SU-DHL-6 (cell line): ENCODE data around the gene TNNT2.
A peak's percentile ranks its signal among the peaks of the same experiment; 100 is the strongest.

Experiments
- H2AFZ ChIP-seq: fragments of 200-600 bp; sonication (generic); 2 replicates; pipeline ENCODE4 v1.6.1; 2014; ENCODE audit warnings: low read depth, mild to moderate bottlenecking, moderate library complexity, mixed read lengths, antibody characterized with exemption, low read length; ENCODE audit not compliant: severe bottlenecking
- H3F3A ChIP-seq: fragments of 200-600 bp; shearing (Covaris generic); 2 replicates; pipeline ENCODE4 v1.6.0; 2016; ENCODE audit warnings: antibody characterized with exemption, mild to moderate bottlenecking; ENCODE audit not compliant: insufficient read depth
- H3K27ac ChIP-seq: fragments of 200-600 bp; sonication (generic); 2 replicates; pipeline ENCODE4 v1.5.1; 2016; ENCODE audit warnings: low read depth, mild to moderate bottlenecking, low read length, moderate library complexity, mixed read lengths
- H3K27me3 ChIP-seq: fragments of 200-600 bp; sonication (generic), shearing (Covaris generic); 2 replicates; pipeline ENCODE4 v1.6.0; 2014; ENCODE audit warnings: mild to moderate bottlenecking, low read length
- H3K36me3 ChIP-seq: fragments of 200-600 bp; sonication (generic); 2 replicates; pipeline ENCODE4 v1.6.1; 2014; ENCODE audit warnings: mild to moderate bottlenecking, low read length, mixed read lengths
- H3K4me2 ChIP-seq: fragments of 300-600, 200-600 bp; shearing (Covaris generic), sonication (generic); 2 replicates; pipeline ENCODE4 v1.6.0; 2014; ENCODE audit warnings: low read length, low read depth, mild to moderate bottlenecking; ENCODE audit not compliant: poor library complexity, severe bottlenecking
- H3K4me3 ChIP-seq: fragments of 200-600 bp; sonication (generic); 2 replicates; pipeline ENCODE4 v1.5.1; 2014; ENCODE audit warnings: antibody characterized with exemption, low read length, mild to moderate bottlenecking, mixed read lengths; ENCODE audit not compliant: insufficient read depth, poor library complexity, severe bottlenecking
- H3K79me2 ChIP-seq: fragments of 200-600 bp; sonication (generic); 2 replicates; pipeline ENCODE4 v1.6.1; 2014; ENCODE audit warnings: mild to moderate bottlenecking, low read length, moderate library complexity; ENCODE audit not compliant: insufficient read depth
- H3K9ac ChIP-seq: fragments of 200-600 bp; sonication (generic); 2 replicates; pipeline ENCODE4 v1.7.0; 2014; ENCODE audit warnings: mild to moderate bottlenecking, low read length
- H3K9me2 ChIP-seq: fragments of 200-600 bp; sonication (generic); replicated peaks from 2 replicates; pipeline ENCODE4 v1.6.1; 2014; ENCODE audit warnings: low read length; ENCODE audit not compliant: insufficient read depth
- H3K9me3 ChIP-seq: fragments of 200-600 bp; sonication (generic); 2 replicates; pipeline ENCODE4 v1.6.1; 2014; ENCODE audit warnings: low read length, mixed read lengths; ENCODE audit not compliant: insufficient read depth
- H4K20me1 ChIP-seq: fragments of 200-600 bp; sonication (generic); 2 replicates; pipeline ENCODE4 v1.6.1; 2014; ENCODE audit warnings: low read depth, mild to moderate bottlenecking, antibody characterized with exemption, low read length, moderate library complexity, mixed read lengths
- CTCF ChIP-seq: fragments of 200-600 bp; sonication (generic); IDR thresholded peaks from one replicate; pipeline ENCODE4 v1.5.1; 2017; ENCODE audit warnings: antibody characterized with exemption, mild to moderate bottlenecking, low read length, moderate library complexity; ENCODE audit not compliant: insufficient read depth, poor library complexity, severe bottlenecking
- EZH2phosphoT487 ChIP-seq: fragments of 200-600 bp; sonication (generic), shearing (Covaris generic); conservative IDR thresholded peaks from 2 replicates; pipeline ENCODE4 v1.6.1; 2018; ENCODE audit warnings: mild to moderate bottlenecking, antibody characterized with exemption, low read length, moderate library complexity, mixed read lengths

TNNT2 gene

DNA sequence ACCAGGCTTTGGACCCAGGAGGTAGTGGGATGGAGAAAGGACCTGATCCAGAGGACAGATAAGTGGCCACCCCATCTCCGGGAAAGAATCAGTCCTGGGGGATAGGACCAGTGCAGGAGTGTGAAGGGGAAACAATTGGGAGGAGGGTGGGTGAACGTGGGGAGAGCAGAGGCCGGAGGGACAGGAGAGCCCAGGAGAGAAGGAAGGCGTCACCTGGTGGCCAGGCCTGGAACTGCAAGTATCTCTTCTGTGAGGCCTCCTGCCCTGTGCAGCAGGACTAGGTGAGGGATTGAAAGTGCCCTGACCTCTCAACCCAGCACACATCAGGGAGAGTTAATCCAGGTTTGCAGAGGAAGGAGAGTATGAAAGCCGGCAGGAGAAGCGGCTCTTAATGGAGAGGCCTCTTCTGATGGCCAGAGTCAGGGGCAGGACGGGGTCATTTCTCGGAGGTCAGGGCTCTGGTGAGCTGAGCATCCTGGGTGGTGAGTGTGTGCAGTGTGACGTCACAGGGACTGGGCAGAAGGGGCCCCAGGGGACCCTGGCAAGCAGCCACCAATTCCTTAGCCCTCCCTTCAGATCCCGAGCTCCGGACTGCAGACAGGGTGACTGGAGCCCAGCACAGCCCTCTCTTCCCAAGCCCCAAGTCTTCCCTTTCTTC is 30.8 kb upstream of the TNNT2 start:
- no peaks in the 10 kb centered on the region for H3K79me2 ChIP-seq
- H3K4me2 ChIP-seq: no peak overlapping the region
- H4K20me1 ChIP-seq: no peaks in the 10 kb centered on the region
- no peaks in the 10 kb centered on the region for H3F3A ChIP-seq
- no peak overlapping the region for H3K27ac ChIP-seq
- no peaks in the 10 kb centered on the region for H3K27me3 ChIP-seq
- no peak overlapping the region for H3K9ac ChIP-seq
- H3K4me3 ChIP-seq: no peak overlapping the region
- H3K9me3 ChIP-seq: no peaks in the 10 kb centered on the region
- TF ChIP-seq EZH2phosphoT487 (no peak), CTCF (peak; percentile 71)
- no peaks in the 10 kb centered on the region for H3K36me3 ChIP-seq
- no peaks in the 10 kb centered on the region for H3K9me2 ChIP-seq
- H2AFZ ChIP-seq: no peak overlapping the region

- no peaks in the 10 kb centered on the region for H4K20me1 ChIP-seq
- H3F3A ChIP-seq: no peaks in the 10 kb centered on the region
- H3K4me2 ChIP-seq: no peak overlapping the region
- H3K9ac ChIP-seq: no peak overlapping the region
- TF ChIP-seq CTCF: no peak
- H3K27ac ChIP-seq: no peak overlapping the region
- H3K27me3 ChIP-seq: no peaks in the 10 kb centered on the region
- no peaks in the 10 kb centered on the region for H3K9me2 ChIP-seq
- H3K4me3 ChIP-seq: no peak overlapping the region
- no peaks in the 10 kb centered on the region for H3K9me3 ChIP-seq
- no peak overlapping the region for H2AFZ ChIP-seq
- H3K36me3 ChIP-seq: no peaks in the 10 kb centered on the region
- H3K79me2 ChIP-seq: no peaks in the 10 kb centered on the region
Measured at GRCh38 chr1:201406831-201407406, 29.4 kb upstream of the TNNT2 start.

DNA sequence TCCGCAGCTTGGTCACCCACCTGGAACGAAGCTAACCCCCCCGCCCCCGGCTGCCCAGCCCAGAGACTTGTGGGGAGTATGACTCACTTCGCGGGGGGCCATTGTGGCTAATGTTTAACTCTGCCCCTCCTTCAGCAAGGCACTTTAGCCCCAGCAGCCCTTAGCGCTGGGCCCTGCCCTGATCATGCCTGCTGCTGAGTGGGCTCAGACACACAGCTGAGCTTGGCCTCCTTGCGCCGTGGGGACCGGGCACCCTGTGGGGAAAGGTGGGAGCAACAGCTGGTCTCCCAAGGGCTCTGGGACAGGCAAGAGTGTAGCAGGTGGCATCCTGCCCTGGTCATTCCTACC is 28.0 kb upstream of the TNNT2 start:
- no peaks in the 10 kb centered on the region for H3K9me3 ChIP-seq
- no peaks in the 10 kb centered on the region for H3F3A ChIP-seq
- no peaks in the 10 kb centered on the region for H3K36me3 ChIP-seq
- H3K9me2 ChIP-seq: no peaks in the 10 kb centered on the region
- no peak overlapping the region for H3K4me2 ChIP-seq
- no peak overlapping the region for H2AFZ ChIP-seq
- H4K20me1 ChIP-seq: no peaks in the 10 kb centered on the region
- no peak overlapping the region for H3K27ac ChIP-seq
- no peak overlapping the region for H3K4me3 ChIP-seq
- H3K27me3 ChIP-seq: no peaks in the 10 kb centered on the region
- H3K9ac ChIP-seq: no peak overlapping the region
- no peak for TF ChIP-seq EZH2phosphoT487
- TF ChIP-seq CTCF: no peak
- no peaks in the 10 kb centered on the region for H3K79me2 ChIP-seq
